CD8-positive, alpha-beta memory T cell (primary cell): Measurements from ENCODE around the gene S100A8. TPM values are rescaled to one million over a fixed set of nuclear protein-coding genes. Genes with fewer than 3 reads are reported as not detected.

ENCODE experiments used
- CTCF ChIA-PET: fragments of 350-600 bp; sonication (Branson Sonifier 250); formaldehyde crosslinking; loops from one replicate; lab custom pipeline; 2021; ENCODE audit warnings: antibody characterized with exemption; lab: Charles Lee
- POLR2A ChIA-PET: fragments of 350-600 bp; sonication (Branson Sonifier 250); formaldehyde crosslinking; loops from one replicate; lab custom pipeline; 2021; ENCODE audit warnings: antibody characterized with exemption; lab: Charles Lee
- DNase-seq, 5 donors: peaks; one replicate each; pipeline versions ENCODE4 v3.0.0 to v3.0.0-alpha.2; 2020 to 2022; ENCODE audit warnings: mixed read lengths in 1 of 5
- H3K27ac ChIP-seq: one replicate; pipeline ENCODE4 v1.7.0; 2013; ENCODE audit warnings: low read depth, mild to moderate bottlenecking, low read length, moderate library complexity
- H3K27me3 ChIP-seq: 2 replicates; pipeline ENCODE4 v1.7.0; 2013; ENCODE audit warnings: low read length, mild to moderate bottlenecking; ENCODE audit not compliant: insufficient read depth, poor library complexity, severe bottlenecking
- H3K36me3 ChIP-seq: 2 replicates; pipeline ENCODE4 v1.7.0; 2013; ENCODE audit warnings: mild to moderate bottlenecking, low read length, moderate library complexity; ENCODE audit not compliant: insufficient read depth
- H3K4me1 ChIP-seq: 2 replicates; pipeline ENCODE4 v1.7.0; 2013; ENCODE audit warnings: mild to moderate bottlenecking, low read length, moderate library complexity; ENCODE audit not compliant: insufficient read depth
- H3K4me3 ChIP-seq: 2 replicates; pipeline ENCODE4 v1.7.0; 2013; ENCODE audit warnings: mild to moderate bottlenecking, low read length
- H3K9me3 ChIP-seq: 2 replicates; pipeline ENCODE4 v1.7.0; 2013; ENCODE audit warnings: mild to moderate bottlenecking, low read length
- H3K27ac Mint-ChIP-seq, 8 donors: one replicate each; pipeline ENCODE4 v1.8.0; 2020 to 2021; ENCODE audit warnings: mixed read lengths in 8 of 8, mild to moderate bottlenecking in 6 of 8, inconsistent platforms in 3 of 8, moderate library complexity in 3 of 8
- H3K27me3 Mint-ChIP-seq, 2 donors: one replicate each; pipeline ENCODE4 v1.8.0; 2020 to 2021; ENCODE audit warnings: mixed read lengths in 2 of 2, mild to moderate bottlenecking in 1 of 2, moderate library complexity in 1 of 2
- H3K36me3 Mint-ChIP-seq, 3 donors: one replicate each; pipeline ENCODE4 v1.8.0; 2020 to 2021; ENCODE audit warnings: mixed read lengths in 3 of 3, inconsistent platforms in 1 of 3, mild to moderate bottlenecking in 1 of 3
- H3K4me1 Mint-ChIP-seq, 3 donors: one replicate each; pipeline ENCODE4 v1.8.0; 2020 to 2021; ENCODE audit warnings: mixed read lengths in 3 of 3, inconsistent platforms in 1 of 3, mild to moderate bottlenecking in 1 of 3
- H3K4me3 Mint-ChIP-seq, 7 donors: one replicate each; pipeline ENCODE4 v1.8.0; 2020 to 2021; ENCODE audit warnings: mixed read lengths in 7 of 7, mild to moderate bottlenecking in 6 of 7, moderate library complexity in 4 of 7, inconsistent platforms in 2 of 7
- H3K9me3 Mint-ChIP-seq, 5 donors: one replicate each; pipeline ENCODE4 v1.8.0; 2020 to 2022; ENCODE audit warnings: mixed read lengths in 5 of 5, mild to moderate bottlenecking in 3 of 5, moderate library complexity in 2 of 5, inconsistent platforms in 1 of 5
- polyA plus RNA-seq: library from polyadenylated mRNA; unstranded; fragments of 300-500 nt; fragmentation: Illumina TruSeq; gene quantifications from one replicate; pipeline ENCODE4 v1.2.3, GENCODE V29; 2021
- total RNA-seq, 2 experiments: library from RNA; stranded (reverse); gene quantifications; one replicate each; pipeline ENCODE4 v1.2.3, GENCODE V29; 2021

S100A8 gene
- total and polyA plus RNA-seq, 3 experiments from 2014 or later = not detected

DNA sequence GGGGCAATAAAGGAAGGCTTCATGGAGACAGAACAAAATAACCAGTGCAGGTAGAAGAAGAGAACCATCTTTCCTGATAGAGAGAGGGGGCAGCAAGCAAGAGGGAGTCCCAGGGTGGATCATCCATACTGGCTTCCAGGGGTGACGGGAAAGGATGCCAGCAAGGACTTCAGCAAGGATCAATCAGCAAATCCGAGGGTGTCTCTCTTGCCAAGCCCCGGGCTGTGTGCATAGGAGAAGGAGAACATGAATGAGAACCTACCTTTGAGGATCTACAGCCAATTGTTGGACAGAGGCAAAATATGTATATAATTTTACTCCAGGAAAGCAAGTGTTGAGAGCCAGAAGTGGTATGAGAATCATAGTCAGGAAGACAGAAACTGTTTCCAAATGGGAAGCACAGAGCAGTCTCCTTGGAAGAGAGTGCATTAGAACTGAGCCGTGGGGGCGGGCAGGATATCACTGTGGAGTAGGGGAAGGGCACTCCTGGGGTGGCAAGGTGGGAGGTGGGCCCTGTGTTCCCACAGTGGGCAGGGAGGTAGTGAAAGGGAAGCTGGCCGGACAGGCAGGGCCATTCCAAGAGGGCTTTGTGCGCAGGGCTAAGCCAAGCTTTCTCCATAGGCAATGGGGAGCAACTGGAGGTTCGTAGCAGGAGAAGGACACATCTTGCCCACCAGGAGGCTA is 34.3 kb downstream of the S100A8 start:
- DNase-seq = no peak
- Histone ChIP-seq H3K4me1 (peaks cover 13% of the 10 kb centered on the region), H3K9me3 (no peaks in the 10 kb centered on the region), H3K36me3 (no peaks in the 10 kb centered on the region), H3K27me3 (no peaks in the 10 kb centered on the region), H3K4me3 (no peak overlapping the region), H3K27ac (no peak overlapping the region)
- H3K4me3 Mint-ChIP-seq = peak overlapping the region in 1 of 7 donors; percentile 15
- ChIA-PET CTCF (interaction anchor here (5.3 kb wide), 1 partner anchor 138 kb away, joined by 35 read pairs; no protein-coding TSS in a partner anchor), POLR2A (no interaction called here)
- H3K27me3 Mint-ChIP-seq = peaks cover 5 to 27% of the 10 kb centered on the region in 2 donors
- H3K9me3 Mint-ChIP-seq = no peaks in the 10 kb centered on the region
- H3K4me1 Mint-ChIP-seq = peaks cover 10 to 21% (median 18%) of the 10 kb centered on the region in 3 donors
- peak overlapping the region in 1 of 8 donors; percentile 56 for H3K27ac Mint-ChIP-seq
- H3K36me3 Mint-ChIP-seq = no peaks in the 10 kb centered on the region

DNA sequence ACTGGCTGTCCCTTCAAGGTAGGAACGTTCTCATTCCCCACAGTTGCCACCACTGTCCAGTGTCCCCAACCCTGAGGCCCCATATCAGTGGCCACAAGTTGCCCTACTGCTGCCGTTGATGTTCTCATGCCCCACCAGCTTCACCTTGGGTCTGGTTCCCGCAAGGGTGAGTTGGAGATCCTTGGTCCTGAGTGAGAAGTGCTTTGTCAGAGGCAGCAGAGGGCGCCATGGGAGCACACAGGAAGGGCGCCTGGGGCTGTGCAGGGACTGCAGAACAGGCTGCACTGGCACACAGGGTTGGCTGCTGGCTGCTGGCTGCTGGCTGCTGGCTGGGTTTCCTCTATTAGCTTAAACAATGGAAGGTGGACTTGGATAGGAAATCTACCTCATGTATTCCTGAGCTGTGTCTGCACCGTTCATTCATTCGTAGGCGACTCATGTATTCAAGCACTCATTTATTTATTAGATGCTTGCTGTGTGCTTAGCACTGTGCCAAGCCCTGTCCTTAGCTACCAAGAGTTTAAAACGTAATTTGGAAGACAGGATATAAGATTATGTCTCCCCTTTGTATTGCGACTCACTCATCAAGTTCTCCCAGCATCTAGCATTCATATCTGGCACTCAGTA is 35.3 kb downstream of the S100A8 start:
- H3K9me3 Mint-ChIP-seq = no peaks in the 10 kb centered on the region
- peaks cover 13% of the 10 kb centered on the region for H3K4me1 ChIP-seq
- no peaks in the 10 kb centered on the region for H3K36me3 Mint-ChIP-seq
- no peak overlapping the region for H3K4me3 Mint-ChIP-seq
- ChIA-PET CTCF (interaction anchor here (5.3 kb wide), 1 partner anchor 139 kb away, joined by 35 read pairs; no protein-coding TSS in a partner anchor), POLR2A (no interaction called here)
- H3K4me1 Mint-ChIP-seq = peaks cover 10 to 21% (median 18%) of the 10 kb centered on the region in 3 donors
- H3K9me3 ChIP-seq = no peaks in the 10 kb centered on the region
- H3K27ac ChIP-seq = no peak overlapping the region
- peak in 1 of 5 donors; percentile 6 for DNase-seq
- peaks cover 3 to 28% of the 10 kb centered on the region in 2 donors for H3K27me3 Mint-ChIP-seq
- H3K27ac Mint-ChIP-seq = no peak overlapping the region
- no peaks in the 10 kb centered on the region for H3K27me3 ChIP-seq
- H3K4me3 ChIP-seq = no peak overlapping the region
- no peaks in the 10 kb centered on the region for H3K36me3 ChIP-seq

DNA sequence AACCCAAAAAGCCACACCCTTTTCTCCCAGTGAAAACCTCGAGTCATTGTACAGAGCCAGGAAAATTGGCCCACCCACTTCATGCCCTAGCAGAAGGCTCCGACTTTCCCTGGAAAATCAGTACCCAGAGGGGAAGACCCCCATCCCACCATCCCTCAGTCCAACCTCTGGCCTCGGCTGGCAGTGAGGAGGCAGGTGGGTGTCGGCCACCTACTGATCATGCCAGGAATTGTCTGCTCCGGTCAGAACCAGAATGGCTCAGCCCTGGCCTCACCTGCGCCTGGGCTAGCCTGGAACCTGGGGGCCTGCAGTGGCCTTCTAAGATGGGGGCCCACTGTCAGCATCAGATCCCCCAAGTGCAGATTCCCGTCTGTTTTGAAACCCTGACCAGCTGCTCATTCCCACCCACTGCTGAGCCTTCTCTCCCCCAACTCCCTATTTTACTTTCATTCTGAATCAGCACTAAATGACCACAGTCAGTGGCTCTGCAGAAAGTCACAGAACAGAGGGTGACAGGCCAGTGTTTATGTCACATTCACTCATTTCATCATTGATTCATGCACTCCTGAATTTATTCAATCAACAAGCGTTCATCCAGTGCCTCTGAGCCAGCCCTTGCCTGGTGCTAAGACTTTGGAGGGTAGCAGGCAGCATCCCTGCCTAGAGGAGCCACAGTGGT is 36.2 kb downstream of the S100A8 start:
- Histone ChIP-seq H3K9me3 (no peaks in the 10 kb centered on the region), H3K4me3 (no peak overlapping the region), H3K4me1 (peaks cover 13% of the 10 kb centered on the region), H3K27me3 (no peaks in the 10 kb centered on the region), H3K27ac (no peak overlapping the region), H3K36me3 (no peaks in the 10 kb centered on the region)
- H3K4me3 Mint-ChIP-seq = no peak overlapping the region
- no peak overlapping the region for H3K27ac Mint-ChIP-seq
- H3K9me3 Mint-ChIP-seq = no peaks in the 10 kb centered on the region
- DNase-seq = no peak
- CTCF ChIA-PET = interaction anchor here (5.3 kb wide), 1 partner anchor 140 kb away, joined by 35 read pairs; no protein-coding TSS in a partner anchor
- no peaks in the 10 kb centered on the region for H3K36me3 Mint-ChIP-seq
- H3K27me3 Mint-ChIP-seq = peaks cover 10 to 35% of the 10 kb centered on the region in 2 donors
- peaks cover 10 to 21% (median 18%) of the 10 kb centered on the region in 3 donors for H3K4me1 Mint-ChIP-seq
- POLR2A ChIA-PET = no interaction called here

DNA sequence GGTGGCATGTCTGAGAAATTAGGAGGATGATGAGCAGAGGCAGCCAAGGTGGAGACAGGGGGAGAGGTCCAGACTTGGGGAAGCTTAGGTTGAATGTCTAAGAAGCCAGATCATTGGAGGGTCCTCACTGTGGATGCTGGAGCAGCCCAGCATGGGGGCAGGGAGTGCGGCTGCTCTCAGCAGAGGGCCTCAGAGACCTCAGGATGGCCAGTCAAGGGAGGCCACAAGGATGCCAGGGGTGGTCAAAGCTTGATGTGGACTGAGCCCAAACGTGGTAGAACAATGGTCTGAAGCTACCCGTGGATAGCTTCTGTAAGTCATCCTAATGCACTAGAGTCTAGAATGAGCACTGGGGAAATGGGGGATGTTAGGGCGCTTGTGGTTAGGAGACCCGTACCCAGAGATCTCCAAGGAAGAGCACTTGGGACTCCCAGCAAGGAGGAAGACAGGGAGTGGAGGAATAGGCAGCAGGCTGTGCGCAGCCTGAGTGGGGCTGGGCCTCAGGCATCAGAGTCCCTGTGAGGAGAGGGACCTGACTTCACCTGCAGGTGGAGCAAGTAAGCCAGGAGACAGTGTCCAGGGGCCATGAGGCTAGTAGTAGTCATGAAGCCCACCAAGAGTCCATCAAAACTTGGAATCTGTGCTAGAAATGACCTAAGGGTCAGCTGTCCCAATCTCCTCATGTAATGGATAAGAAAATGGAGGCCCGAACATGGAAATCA is 37.5 kb downstream of the S100A8 start:
- no peak overlapping the region for H3K4me3 ChIP-seq
- H3K4me1 ChIP-seq = peaks cover 13% of the 10 kb centered on the region
- H3K9me3 ChIP-seq = no peaks in the 10 kb centered on the region
- no peaks in the 10 kb centered on the region for H3K36me3 ChIP-seq
- CTCF ChIA-PET = interaction anchor here (0.7 to 5.3 kb wide), 9 partner anchors 9 to 916 kb away, joined by 3 to 35 read pairs (median 5); partner anchors contain the start of gene S100A12
- DNase-seq = no peak
- POLR2A ChIA-PET = no interaction called here
- no peak overlapping the region for H3K27ac Mint-ChIP-seq
- H3K9me3 Mint-ChIP-seq = no peaks in the 10 kb centered on the region
- H3K27me3 Mint-ChIP-seq = peaks cover 13 to 43% of the 10 kb centered on the region in 2 donors
- H3K4me1 Mint-ChIP-seq = peaks cover 10 to 20% (median 18%) of the 10 kb centered on the region in 3 donors
- no peak overlapping the region for H3K4me3 Mint-ChIP-seq
- H3K36me3 Mint-ChIP-seq = no peaks in the 10 kb centered on the region
- H3K27me3 ChIP-seq = no peaks in the 10 kb centered on the region
- H3K27ac ChIP-seq = no peak overlapping the region

DNA sequence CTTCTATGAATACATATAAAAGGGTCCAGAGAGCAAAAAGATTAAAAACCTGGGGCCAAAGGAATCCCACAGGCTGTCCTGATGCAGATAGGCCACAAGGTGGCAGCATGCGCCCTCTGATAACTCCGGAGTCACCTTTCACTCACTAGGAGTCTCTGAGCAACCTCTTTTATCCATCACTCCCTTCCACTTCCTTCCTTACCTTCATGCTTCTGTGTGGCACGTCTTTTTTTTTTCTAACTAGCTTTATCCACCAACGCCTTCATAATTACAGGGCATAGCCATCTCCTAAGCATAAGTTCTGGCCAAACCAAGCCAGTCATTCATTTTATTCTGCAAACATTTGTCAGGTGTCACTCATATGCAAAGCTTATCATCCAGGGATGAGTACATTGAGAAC is 38.4 kb downstream of the S100A8 start:
- H3K36me3 ChIP-seq = no peaks in the 10 kb centered on the region
- Mint-ChIP-seq H3K36me3 (no peaks in the 10 kb centered on the region), H3K4me1 (peaks cover 4 to 11% (median 11%) of the 10 kb centered on the region in 3 donors), H3K27ac (no peak overlapping the region), H3K4me3 (no peak overlapping the region), H3K27me3 (peaks cover 17 to 49% of the 10 kb centered on the region in 2 donors), H3K9me3 (no peaks in the 10 kb centered on the region)
- no peak overlapping the region for H3K4me3 ChIP-seq
- DNase-seq = peak; percentile 36 to 69 (median 46)
- POLR2A ChIA-PET = no interaction called here
- peaks cover 6% of the 10 kb centered on the region for H3K4me1 ChIP-seq
- no peaks in the 10 kb centered on the region for H3K9me3 ChIP-seq
- H3K27me3 ChIP-seq = no peaks in the 10 kb centered on the region
- CTCF ChIA-PET = interaction anchor here (0.7 to 5.3 kb wide), 9 partner anchors 9 to 917 kb away, joined by 3 to 35 read pairs (median 5); partner anchors contain the start of gene S100A12
- H3K27ac ChIP-seq = no peak overlapping the region

DNA sequence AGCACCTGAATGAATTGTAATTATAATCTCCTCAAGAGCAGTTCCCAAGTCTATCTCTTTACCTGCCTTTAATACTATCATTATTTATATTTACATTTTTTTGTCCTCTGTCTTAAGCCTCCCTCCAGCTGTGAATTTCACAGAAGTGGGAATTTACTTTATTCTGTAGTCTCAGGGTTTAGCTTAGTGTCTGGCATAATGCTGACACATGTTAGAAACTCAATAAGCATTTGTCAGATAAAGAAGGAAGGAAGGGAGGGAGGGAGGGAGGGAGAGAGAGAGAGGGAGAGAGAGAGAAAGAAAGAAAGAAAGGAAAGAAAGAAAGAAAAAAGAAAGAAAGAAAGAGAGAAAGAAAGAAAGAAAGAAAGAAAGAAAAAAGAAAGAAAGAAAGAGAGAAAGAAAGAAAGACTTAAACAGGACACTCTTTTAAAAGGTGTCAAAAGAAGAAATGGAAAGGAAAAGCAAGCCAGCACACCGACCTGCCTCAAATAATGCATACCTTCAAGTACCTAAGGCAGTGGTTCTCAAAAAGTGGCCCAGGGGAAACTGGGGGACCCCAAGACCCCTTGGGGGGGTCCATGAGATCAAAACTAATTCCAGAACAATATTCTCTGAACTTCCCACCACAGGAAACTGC is 40.4 kb downstream of the S100A8 start:
- Mint-ChIP-seq H3K27me3 (peaks cover 23 to 63% of the 10 kb centered on the region in 2 donors), H3K4me1 (peaks cover 13 to 15% (median 14%) of the 10 kb centered on the region in 3 donors), H3K9me3 (no peaks in the 10 kb centered on the region), H3K4me3 (no peak overlapping the region), H3K27ac (no peak overlapping the region), H3K36me3 (no peaks in the 10 kb centered on the region)
- Histone ChIP-seq H3K4me1 (peaks cover 11% of the 10 kb centered on the region), H3K9me3 (no peaks in the 10 kb centered on the region), H3K27ac (no peak overlapping the region), H3K4me3 (no peak overlapping the region), H3K36me3 (no peaks in the 10 kb centered on the region), H3K27me3 (no peaks in the 10 kb centered on the region)
- POLR2A ChIA-PET = no interaction called here
- DNase-seq = no peak
- CTCF ChIA-PET = no interaction called here
